ENCODE measurements around the gene GLB1L3. TPM values are rescaled to one million over a fixed set of nuclear protein-coding genes. Genes with fewer than 3 reads are reported as not detected.
"Not testable (repeated sequence)": the region's sequence is repeated elsewhere in the genome, so short reads cannot be mapped to it uniquely, and the experiment has no call there.

The GLB1L3 gene
- total and polyA plus RNA-seq, 7 experiments from 2014 or later: 1.0 to 11.4 (median 2.5) TPM

- ChIA-PET CTCF (no interaction called here), POLR2A (no interaction called here)
- no peak overlapping the region for H3K27ac Mint-ChIP-seq
- peaks cover 0 to 15% (median 11%) of the 10 kb centered on the region in 11 donors for H3K9me3 Mint-ChIP-seq
- DNase-seq: no peak
- H3K9me3 ChIP-seq (ENCODE audit: control insufficient read depth in 2 of 3, low read length in 3 of 3): peaks cover 0 to 8% (median 0%) of the 10 kb centered on the region in 3 experiments
- no peak for ATAC-seq
- no peak overlapping the region for H3K4me3 Mint-ChIP-seq
- peaks cover 0 to 2% (median 0%) of the 10 kb centered on the region in 7 donors for H3K4me1 Mint-ChIP-seq
- H3K4me1 ChIP-seq (ENCODE audit: control insufficient read depth in 2 of 2, insufficient read depth in 2 of 2, low read length in 2 of 2): no peaks in the 10 kb centered on the region
- no peaks in the 10 kb centered on the region for H3K27me3 ChIP-seq (ENCODE audit: control insufficient read depth in 2 of 2, insufficient read depth in 2 of 2, low read length in 2 of 2)
- no peak overlapping the region for H3K4me3 ChIP-seq (ENCODE audit: low read length)
- H3K27ac ChIP-seq (ENCODE audit: low read depth, low read length): no peak overlapping the region
- intact Hi-C loops (cut with micrococcal nuclease): no loop called here
- H3K27me3 Mint-ChIP-seq: peaks cover 0 to 5% (median 0%) of the 10 kb centered on the region in 5 donors
- H3K36me3 ChIP-seq (ENCODE audit: control insufficient read depth in 2 of 3, insufficient read depth in 3 of 3, low read length in 3 of 3): no peaks in the 10 kb centered on the region
- peaks cover 0 to 21% (median 5%) of the 10 kb centered on the region in 5 donors for H3K36me3 Mint-ChIP-seq
Observed at GRCh38 chr11:134312807-134313206, 36.6 kb downstream of the GLB1L3 start.

- ATAC-seq (no peak), DNase-seq (no peak)
- no peaks in the 10 kb centered on the region for H3K36me3 ChIP-seq (ENCODE audit: control insufficient read depth in 2 of 3, insufficient read depth in 3 of 3, low read length in 3 of 3)
- Mint-ChIP-seq H3K9me3 (peaks cover 0 to 20% (median 16%) of the 10 kb centered on the region in 11 donors), H3K27ac (no peak overlapping the region), H3K4me3 (no peak overlapping the region), H3K4me1 (peaks cover 0 to 2% (median 0%) of the 10 kb centered on the region in 7 donors), H3K36me3 (peaks cover 0 to 18% (median 8%) of the 10 kb centered on the region in 5 donors), H3K27me3 (peaks cover 0 to 5% (median 2%) of the 10 kb centered on the region in 5 donors)
- H3K4me3 ChIP-seq (ENCODE audit: low read length): no peak overlapping the region
- no peak overlapping the region for H3K27ac ChIP-seq (ENCODE audit: low read depth, low read length)
- no peaks in the 10 kb centered on the region for H3K4me1 ChIP-seq (ENCODE audit: control insufficient read depth in 2 of 2, insufficient read depth in 2 of 2, low read length in 2 of 2)
- ChIA-PET CTCF (no interaction called here), POLR2A (no interaction called here)
- intact Hi-C loops (cut with micrococcal nuclease): no loop called here
- peaks cover 0 to 10% (median 0%) of the 10 kb centered on the region in 3 experiments for H3K9me3 ChIP-seq (ENCODE audit: control insufficient read depth in 2 of 3, low read length in 3 of 3)
- H3K27me3 ChIP-seq (ENCODE audit: control insufficient read depth in 2 of 2, insufficient read depth in 2 of 2, low read length in 2 of 2): no peaks in the 10 kb centered on the region
Observed at GRCh38 chr11:134313379-134313778, 37.2 kb downstream of the GLB1L3 start.

GRCh38 chr11:134313821-134314607, 37.8 kb downstream of the GLB1L3 start:
- Histone ChIP-seq H3K27me3 (ENCODE audit: control insufficient read depth in 2 of 2, insufficient read depth in 2 of 2, low read length in 2 of 2) (no peaks in the 10 kb centered on the region), H3K36me3 (ENCODE audit: control insufficient read depth in 2 of 3, insufficient read depth in 3 of 3, low read length in 3 of 3) (no peaks in the 10 kb centered on the region), H3K27ac (ENCODE audit: low read depth, low read length) (no peak overlapping the region), H3K4me3 (ENCODE audit: low read length) (no peak overlapping the region), H3K4me1 (ENCODE audit: control insufficient read depth in 2 of 2, insufficient read depth in 2 of 2, low read length in 2 of 2) (no peaks in the 10 kb centered on the region), H3K9me3 (ENCODE audit: control insufficient read depth in 2 of 3, low read length in 3 of 3) (peaks cover 0 to 12% (median 0%) of the 10 kb centered on the region in 3 experiments)
- peaks cover 0 to 2% (median 0%) of the 10 kb centered on the region in 7 donors for H3K4me1 Mint-ChIP-seq
- peaks cover 0 to 27% (median 16%) of the 10 kb centered on the region in 11 donors for H3K9me3 Mint-ChIP-seq
- no peak overlapping the region for H3K4me3 Mint-ChIP-seq
- no peak for ATAC-seq
- ChIA-PET POLR2A (no interaction called here), CTCF (no interaction called here)
- peaks cover 0 to 5% (median 3%) of the 10 kb centered on the region in 5 donors for H3K27me3 Mint-ChIP-seq
- no peak for DNase-seq
- intact Hi-C loops (cut with micrococcal nuclease): no loop called here
- H3K27ac Mint-ChIP-seq: no peak overlapping the region
- peaks cover 0 to 18% (median 12%) of the 10 kb centered on the region in 5 donors for H3K36me3 Mint-ChIP-seq

- Mint-ChIP-seq H3K27me3 (peaks cover 0 to 10% (median 3%) of the 10 kb centered on the region in 5 donors), H3K4me3 (no peak overlapping the region), H3K4me1 (peaks cover 0 to 2% (median 0%) of the 10 kb centered on the region in 7 donors), H3K36me3 (peaks cover 5 to 37% (median 16%) of the 10 kb centered on the region in 5 donors), H3K27ac (no peak overlapping the region), H3K9me3 (peaks cover 5 to 53% (median 28%) of the 10 kb centered on the region in 11 donors)
- Histone ChIP-seq H3K36me3 (ENCODE audit: control insufficient read depth in 2 of 3, insufficient read depth in 3 of 3, low read length in 3 of 3) (no peaks in the 10 kb centered on the region), H3K27ac (ENCODE audit: low read depth, low read length) (no peak overlapping the region), H3K4me1 (ENCODE audit: control insufficient read depth in 2 of 2, insufficient read depth in 2 of 2, low read length in 2 of 2) (no peaks in the 10 kb centered on the region), H3K4me3 (ENCODE audit: low read length) (no peak overlapping the region), H3K27me3 (ENCODE audit: control insufficient read depth in 2 of 2, insufficient read depth in 2 of 2, low read length in 2 of 2) (no peaks in the 10 kb centered on the region), H3K9me3 (ENCODE audit: control insufficient read depth in 2 of 3, low read length in 3 of 3) (peaks cover 0 to 16% (median 0%) of the 10 kb centered on the region in 3 experiments)
- no peak for ATAC-seq
- ChIA-PET POLR2A (no interaction called here), CTCF (no interaction called here)
- intact Hi-C loops (cut with micrococcal nuclease): no loop called here
- no peak for DNase-seq
Observed at GRCh38 chr11:134317103-134317502, 40.9 kb downstream of the GLB1L3 start.

- H3K4me1 ChIP-seq (ENCODE audit: control insufficient read depth in 2 of 2, insufficient read depth in 2 of 2, low read length in 2 of 2); intact Hi-C loops (cut with micrococcal nuclease); H3K27ac ChIP-seq (ENCODE audit: low read depth, low read length); H3K27me3 Mint-ChIP-seq; H3K4me1 Mint-ChIP-seq; H3K27me3 ChIP-seq (ENCODE audit: control insufficient read depth in 2 of 2, insufficient read depth in 2 of 2, low read length in 2 of 2); H3K4me3 ChIP-seq (ENCODE audit: low read length); H3K36me3 ChIP-seq (ENCODE audit: control insufficient read depth in 2 of 3, insufficient read depth in 3 of 3, low read length in 3 of 3); ATAC-seq; H3K27ac Mint-ChIP-seq; H3K4me3 Mint-ChIP-seq; CTCF ChIA-PET; DNase-seq: not testable (repeated sequence)
- Mint-ChIP-seq H3K36me3 (peaks cover 5 to 35% (median 16%) of the 10 kb centered on the region in 5 donors), H3K9me3 (peaks cover 5 to 53% (median 28%) of the 10 kb centered on the region in 11 donors)
- H3K9me3 ChIP-seq (ENCODE audit: control insufficient read depth in 2 of 3, low read length in 3 of 3): peaks cover 0 to 16% (median 0%) of the 10 kb centered on the region in 3 experiments
- POLR2A ChIA-PET: interaction anchor here (1.3 kb wide), 1 partner anchor 68 kb away, joined by 3 read pairs; the partner anchor contains the start of genes ACAD8 and THYN1
Observed at GRCh38 chr11:134321373-134321772, 45.2 kb downstream of the GLB1L3 start.

- Histone ChIP-seq H3K4me1 (ENCODE audit: control insufficient read depth in 2 of 2, insufficient read depth in 2 of 2, low read length in 2 of 2) (no peaks in the 10 kb centered on the region), H3K27me3 (ENCODE audit: control insufficient read depth in 2 of 2, insufficient read depth in 2 of 2, low read length in 2 of 2) (no peaks in the 10 kb centered on the region), H3K36me3 (ENCODE audit: control insufficient read depth in 2 of 3, insufficient read depth in 3 of 3, low read length in 3 of 3) (no peaks in the 10 kb centered on the region), H3K4me3 (ENCODE audit: low read length) (no peak overlapping the region), H3K27ac (ENCODE audit: low read depth, low read length) (no peak overlapping the region), H3K9me3 (ENCODE audit: control insufficient read depth in 2 of 3, low read length in 3 of 3) (peaks cover 0 to 10% (median 0%) of the 10 kb centered on the region in 3 experiments)
- Mint-ChIP-seq H3K36me3 (peaks cover 5 to 25% (median 13%) of the 10 kb centered on the region in 5 donors), H3K4me1 (no peaks in the 10 kb centered on the region), H3K4me3 (no peak overlapping the region), H3K27me3 (peaks cover 0 to 6% (median 3%) of the 10 kb centered on the region in 5 donors), H3K9me3 (peaks cover 5 to 41% (median 20%) of the 10 kb centered on the region in 11 donors), H3K27ac (no peak overlapping the region)
- intact Hi-C loops (cut with micrococcal nuclease): no loop called here
- ChIA-PET POLR2A (no interaction called here), CTCF (no interaction called here)
- DNase-seq: no peak
- ATAC-seq: no peak
Observed at GRCh38 chr11:134322553-134322952, 46.4 kb downstream of the GLB1L3 start.
